Measurements from ENCODE around the gene MRPL53.
A peak's percentile ranks its signal among the peaks of the same experiment; 100 is the strongest.
"Not testable (repeated sequence)": the region's sequence is repeated elsewhere in the genome, so short reads cannot be mapped to it uniquely, and the experiment has no call there.

MRPL53 gene

DNA sequence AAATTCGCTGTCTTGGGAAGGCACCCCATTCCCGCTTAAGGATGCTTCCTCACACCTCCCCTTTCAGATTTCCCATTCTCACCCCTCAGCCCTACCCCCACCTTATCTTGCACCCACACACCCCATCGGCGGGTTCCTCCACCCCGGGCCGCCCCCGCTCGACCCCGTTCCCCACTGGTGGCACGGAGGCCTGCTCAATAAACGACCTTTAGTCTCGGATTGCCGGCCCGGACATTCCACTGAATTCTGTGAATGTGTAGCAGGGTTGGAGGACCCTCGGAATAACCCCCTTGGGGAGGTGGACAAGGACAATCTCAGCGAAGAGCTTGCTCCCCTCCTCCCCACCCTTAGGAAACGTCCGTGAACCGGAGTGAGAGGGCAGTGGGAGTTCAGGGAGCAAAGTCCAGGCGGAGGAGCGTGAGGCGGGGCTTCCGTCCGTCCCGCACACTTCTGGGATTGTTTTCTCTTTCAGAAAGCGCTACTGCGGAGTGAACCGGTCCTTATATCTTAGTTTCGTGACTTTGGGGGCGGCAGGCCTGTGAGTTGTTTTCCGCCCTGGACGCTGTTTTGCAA is 29.8 kb upstream of the MRPL53 start:
- DNase-seq = no peak

DNA sequence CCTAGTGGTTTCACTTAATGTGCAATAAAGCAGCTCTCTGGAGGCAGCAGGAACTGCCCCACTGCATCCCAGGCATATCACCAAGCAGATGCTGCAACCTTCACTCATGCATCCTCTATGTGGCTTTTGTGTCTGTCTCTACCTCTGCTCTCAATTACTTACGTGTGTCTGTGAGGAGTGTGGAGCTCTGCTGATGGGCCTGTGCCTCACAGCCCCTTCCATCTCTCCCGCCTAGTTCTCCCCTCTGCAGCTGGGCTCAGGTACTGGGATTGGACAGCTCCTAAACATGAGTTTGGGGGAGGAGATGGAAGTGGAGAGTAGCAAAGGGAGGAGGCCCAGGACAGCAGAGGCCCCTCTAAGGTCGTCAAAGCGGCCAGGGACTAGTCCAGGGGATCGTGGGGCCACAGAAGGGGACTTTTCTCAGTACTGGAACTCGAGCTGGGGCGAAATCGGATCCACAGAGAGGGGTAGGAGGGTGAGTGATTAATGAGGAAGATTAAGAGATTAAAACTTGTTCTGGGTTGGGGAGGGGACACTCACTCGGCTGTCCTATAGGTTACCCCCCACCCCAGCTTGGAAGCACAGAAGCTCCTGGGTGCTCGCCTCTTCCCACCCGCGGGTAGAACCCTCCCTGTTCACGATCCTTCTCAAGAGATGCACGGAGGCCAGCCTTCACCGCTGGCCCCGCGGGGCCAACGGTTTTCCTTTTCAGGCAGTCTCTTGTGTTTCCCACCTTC is 29.0 kb upstream of the MRPL53 start:
- no peak for DNase-seq

DNA sequence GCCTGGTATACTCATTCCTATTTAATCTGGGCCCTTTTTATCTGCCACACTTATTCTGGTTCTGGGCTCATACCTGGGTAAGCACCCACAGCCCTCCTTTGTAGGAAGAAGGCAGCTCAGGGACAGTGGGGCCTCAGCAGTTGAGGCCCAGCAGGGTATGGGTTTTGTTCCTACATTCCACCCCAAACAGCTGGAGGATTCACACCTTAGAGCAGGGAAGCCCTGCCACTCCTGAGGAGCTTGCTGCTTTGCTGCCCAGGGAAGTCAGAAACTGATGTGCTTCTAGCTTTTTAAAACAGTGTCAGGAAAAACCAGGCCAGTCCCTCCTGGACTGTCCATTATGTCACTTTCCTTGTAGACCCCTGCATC is 28.1 kb upstream of the MRPL53 start:
- DNase-seq = no peak

DNA sequence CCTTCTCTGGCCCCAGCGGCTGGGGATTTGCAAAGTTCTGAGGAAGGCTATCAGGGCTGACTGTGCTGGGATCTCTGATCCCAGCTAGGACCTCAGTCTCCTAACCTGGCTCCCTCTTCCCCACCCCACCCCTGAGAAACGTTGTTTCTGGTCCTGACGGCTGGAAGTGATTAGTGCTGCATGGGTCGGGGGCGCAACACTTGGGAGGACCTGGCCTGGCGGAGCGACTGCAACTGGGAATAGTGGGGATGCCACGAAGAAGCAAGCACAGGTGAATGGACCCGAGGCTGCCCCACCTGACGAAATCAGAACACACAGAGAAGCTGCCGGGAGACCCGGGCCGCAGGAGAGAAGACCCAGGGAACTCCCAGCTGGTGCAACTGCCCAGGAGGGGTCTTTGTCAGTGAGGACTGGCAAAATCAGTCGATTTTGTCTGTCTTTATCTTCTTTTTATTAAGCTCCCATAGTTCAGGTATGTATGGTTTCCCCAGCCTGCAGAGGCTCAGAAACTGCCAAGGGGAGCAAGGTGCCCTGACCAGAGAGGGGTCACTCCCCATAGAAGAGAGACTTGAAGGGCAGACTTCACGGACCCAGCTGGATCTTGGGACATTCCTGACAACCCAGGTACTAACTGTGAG is 27.6 kb upstream of the MRPL53 start:
- no peak for DNase-seq

DNA sequence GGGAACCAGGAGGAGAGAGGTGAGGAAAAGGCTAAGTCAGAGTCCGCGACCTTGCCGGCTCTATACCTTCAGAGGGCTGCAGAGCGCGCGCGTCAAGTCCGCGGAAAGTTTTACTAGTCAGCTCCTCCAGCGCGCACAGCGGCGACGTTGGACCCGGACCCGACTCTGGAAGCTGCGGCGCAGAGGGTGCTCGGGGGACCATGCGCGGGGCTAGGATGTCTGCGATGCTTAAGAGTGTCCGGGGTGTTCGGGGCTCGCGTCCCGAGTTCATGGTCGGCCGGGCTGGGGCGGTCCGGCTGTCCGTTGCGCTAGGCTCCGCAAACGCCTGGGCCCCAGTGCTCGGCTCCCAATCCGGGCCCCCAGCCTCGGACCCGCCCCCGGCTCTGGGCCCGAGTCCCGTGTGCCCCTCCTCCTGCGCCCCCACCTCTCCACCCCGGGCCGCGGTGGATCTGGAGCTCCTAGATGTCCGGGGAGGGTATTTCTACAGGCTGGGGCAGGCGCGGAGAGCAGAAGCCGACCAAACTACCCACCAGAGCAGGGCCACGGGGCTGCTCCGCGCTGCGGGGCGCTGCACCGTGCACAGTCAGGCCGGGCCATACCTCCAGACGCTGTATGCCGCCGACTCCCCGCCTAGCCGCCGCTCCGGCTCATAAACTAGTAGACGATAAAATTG is 26.9 kb upstream of the MRPL53 start, which contains the start of gene LBX2:
Gene LBX2 (minus strand): TSS at position 337 of the 673 bp plus-strand sequence. CDS start 66 bp downstream, at position 271.
- DNase-seq = no peak

DNA sequence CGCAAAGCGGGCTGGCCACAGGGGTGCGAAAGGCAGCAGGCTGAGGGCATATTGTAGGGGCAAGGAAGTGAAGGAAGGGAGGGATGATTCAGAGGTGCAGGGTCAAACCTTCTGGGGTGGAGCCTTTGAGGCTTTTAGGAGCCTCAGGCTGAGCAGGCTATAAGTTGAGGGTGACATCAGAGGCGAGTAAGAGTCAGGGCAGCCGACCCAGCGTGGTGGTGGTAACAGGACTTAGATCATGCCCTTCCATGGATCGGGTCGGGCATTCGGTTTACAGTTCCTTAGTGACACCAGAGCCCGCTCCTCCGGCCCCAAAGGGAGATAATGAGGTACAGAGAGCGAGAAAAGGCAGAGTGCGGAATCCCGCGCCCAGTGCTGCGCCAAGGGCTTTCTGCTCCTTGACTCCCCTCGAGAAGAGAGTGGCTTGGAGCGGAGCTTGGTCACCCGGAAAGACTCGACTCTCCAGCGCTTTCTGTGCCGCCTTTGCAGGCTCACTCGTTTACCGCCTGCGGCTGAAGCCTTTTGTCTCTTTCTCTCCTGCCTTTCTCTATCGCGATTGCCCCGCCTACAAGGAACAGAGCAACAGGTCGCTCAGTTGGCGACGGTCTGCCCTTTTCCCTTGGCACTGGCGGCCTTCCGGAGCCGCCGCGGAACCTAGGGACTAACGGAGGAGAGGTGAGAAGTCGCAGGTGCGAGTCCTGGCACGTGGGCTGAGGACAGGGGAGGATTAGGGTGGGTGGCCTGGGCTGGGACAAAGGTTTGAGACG is 26.2 kb upstream of the MRPL53 start:
- DNase-seq = no peak

DNA sequence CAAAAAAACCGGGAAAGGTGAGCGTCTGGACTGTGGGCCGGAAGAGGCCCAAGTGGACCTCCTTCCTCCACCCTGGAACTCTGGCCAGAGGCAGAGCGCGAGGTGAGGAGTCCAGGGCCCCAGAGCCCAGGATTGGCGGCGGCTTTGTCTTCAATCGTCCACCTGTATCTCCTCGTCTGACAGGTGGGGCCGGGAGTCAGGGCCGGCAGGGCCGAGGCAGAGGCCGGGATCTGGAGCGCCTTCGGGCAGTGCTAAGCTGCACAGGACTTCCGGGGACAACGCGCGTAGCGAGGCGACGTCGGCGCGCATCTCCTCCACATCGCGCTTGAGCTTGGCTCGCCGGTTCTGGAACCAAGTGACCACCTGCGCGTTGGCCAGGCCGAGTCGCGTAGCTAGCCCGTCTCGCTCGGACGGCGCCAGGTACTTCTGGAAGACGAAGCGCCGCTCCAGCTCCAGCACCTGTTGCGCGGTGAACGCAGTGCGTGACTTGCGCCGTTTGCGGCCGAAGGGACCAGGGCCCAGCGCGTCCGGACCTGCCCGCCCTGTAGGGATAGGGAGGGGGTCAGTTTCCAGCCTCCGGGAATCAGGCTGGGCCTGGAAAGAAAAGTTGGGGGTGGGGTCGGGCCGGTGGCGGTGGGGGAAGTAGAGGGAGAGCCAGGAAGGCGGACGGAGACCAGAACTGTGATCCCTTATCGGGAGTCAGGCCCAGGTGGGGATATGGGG is 25.5 kb upstream of the MRPL53 start:
- no peak for DNase-seq

DNA sequence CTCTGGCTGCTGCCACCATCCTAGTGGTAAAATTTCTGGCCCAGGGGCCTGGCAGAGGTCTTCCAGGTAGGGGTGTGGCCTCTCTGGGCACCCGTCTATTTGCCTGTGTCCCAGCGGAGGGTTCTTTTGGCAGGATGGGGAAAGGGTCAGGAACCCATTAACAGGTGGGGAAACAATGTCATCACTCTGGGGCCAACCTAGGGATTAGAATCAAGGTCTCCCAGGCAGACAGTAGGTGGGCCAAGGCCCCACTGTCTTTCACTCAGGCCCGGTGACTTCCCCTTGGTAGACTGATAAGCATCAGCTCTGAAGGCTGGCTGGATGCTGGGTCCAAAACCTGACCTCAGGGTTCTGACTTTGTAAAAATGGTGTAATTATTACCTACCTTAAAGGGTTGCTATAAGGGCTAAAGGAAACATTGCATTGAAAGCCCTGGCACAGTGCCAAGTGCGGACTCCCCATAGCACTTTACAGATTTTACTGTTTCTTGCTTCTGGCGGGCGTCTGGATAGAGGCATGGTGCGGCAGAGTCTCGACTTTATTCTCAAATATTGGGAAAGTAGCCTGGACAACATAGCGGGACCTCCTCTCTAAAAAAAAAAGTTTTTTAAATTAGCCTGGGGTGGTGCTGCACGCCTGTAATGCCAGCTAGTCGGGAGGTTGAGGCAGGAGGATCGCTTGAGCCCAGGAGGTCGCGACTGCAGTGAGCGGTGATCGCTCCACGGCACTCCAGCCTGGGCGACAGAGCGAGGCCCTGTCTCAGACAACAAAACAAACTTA is 24.7 kb upstream of the MRPL53 start:
- no peak for DNase-seq

DNA sequence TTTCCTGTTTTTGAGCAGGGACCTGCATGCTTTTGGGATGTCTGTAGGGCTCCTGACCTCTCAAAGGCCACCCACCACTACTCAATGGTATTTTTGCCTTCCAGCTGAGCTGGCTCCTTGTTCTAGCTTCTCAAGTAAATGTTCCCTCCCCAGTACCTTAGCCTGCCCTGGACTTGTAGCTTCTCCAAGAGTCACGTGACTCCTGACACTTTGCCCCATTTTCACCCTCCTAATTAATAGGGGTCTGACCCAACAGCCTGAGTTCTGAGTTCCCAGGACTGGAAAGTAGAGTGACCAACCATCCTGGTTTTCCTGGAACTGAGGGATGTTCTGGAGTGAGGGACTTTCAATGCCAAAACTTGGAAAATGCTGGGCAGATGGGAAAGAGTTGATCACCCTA is 23.0 kb upstream of the MRPL53 start:
- no peak for DNase-seq

DNA sequence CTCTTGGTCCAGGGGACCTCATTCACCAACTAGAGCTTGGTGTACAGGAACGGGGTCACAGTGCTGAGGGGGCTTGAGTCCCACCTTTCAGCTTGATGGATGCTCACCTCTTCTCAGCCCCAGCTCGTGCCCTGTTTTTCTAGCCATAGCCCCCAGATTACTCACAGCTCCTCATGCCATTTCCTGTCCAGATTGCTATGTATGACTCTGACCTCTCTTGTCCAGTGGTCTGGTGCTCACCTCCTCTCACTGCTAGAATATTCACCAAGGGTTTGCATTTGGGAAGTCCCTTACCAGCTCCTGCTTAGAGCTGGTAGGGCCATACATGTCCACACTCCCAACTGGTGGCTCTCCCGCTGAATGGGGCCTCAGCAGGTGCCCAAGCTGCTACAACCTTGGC is 21.1 kb upstream of the MRPL53 start:
- DNase-seq = no peak

DNA sequence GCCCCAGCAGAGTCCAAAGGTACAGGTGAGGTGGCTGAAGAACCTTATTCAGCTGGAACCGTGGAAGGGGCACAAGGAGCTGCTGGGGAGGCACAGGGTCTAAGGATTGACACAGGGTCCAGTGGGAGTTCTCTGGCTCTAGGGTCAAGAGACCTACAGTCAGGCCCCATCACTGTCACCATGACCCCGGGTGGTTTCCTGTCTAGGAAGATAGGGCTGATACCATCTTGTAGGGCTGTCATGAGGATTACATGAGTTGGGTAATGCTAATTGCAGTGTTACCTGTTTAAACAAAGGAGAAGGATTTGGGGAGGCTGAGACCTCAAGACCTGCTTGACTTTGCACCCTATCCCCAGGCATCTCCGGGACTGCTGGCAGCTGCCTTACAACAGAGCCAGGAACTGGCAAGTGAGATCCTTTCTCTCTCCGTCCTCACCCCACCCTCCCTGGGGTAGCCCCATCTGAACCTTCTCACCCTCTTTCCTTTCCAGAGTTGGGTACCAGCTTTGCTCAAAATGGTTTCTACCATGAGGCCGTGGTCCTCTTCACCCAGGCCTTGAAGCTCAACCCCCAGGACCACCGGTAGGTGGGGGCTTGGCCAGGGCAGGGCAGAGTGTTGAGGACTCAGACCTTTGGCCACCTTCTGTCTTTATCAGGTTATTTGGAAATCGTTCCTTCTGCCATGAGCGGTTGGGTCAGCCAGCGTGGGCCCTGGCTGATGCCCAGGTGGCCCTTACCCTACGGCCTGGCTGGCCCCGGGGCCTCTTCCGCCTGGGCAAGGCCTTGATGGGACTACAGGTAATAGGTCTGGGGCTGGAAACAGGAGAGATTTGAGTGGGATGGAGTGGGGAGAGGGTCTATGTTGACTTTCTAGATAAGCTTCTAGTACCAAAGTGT is 19.4 kb upstream of the MRPL53 start:
- no peak for DNase-seq

DNA sequence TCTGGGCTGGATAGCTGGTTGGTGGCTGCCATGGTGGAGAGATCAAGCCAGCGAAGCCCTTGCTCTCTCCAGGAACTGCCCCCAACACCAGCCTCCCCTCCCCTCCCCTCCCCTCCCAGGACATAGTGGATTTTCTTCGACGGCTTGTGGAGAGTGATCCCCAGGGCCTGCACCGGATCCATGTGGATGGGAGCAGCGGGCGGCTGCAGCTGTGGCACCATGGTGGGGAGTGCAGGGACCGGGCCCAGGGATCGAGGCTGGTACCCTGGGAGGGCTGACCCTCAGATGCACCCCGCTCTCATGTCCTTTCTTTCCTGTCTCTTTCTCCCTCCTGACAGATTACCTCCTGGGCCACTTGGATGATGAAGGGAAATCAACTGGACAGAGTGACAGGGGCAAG is 17.4 kb upstream of the MRPL53 start:
- DNase-seq = no peak

DNA sequence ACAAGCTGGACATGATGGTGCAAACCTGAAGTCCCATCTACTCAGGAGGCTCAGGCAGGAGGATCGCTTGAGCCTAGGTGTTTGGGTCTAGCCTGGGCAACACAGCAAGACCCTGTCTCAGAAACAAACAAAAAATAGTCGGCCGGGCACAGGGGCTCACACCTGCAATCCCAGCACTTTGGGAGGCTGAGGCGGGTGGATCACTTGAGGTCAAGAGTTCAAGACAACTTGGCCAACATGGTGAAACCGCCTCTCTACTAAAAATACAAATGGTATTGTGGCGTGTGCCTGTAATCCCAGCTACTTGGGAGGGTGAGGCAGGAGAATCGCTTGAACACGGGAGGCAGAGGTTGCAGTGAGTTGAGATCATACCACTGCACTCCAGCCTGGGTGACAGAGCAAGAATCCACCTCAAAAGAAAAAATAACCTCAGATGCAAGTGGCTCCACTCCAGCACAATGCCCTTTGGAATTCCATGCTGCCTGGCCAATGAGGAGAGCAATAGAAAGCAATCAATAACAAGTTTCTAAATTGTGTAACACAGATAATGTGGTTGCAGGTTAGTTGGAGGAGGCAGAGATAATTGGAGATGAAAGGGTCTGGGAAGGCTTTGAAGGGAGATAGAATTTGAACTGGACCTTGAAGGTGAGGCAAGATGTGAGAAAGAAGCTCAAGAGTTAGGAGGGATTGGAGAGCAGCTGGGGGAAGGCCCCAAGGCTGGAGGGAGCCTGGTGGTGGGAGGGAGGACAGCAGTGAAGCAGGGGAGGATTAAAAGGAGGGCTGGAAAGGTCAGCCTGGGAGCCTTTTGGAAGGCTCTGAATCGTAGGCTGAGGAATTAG is 16.4 kb upstream of the MRPL53 start:
- no peak for DNase-seq

DNA sequence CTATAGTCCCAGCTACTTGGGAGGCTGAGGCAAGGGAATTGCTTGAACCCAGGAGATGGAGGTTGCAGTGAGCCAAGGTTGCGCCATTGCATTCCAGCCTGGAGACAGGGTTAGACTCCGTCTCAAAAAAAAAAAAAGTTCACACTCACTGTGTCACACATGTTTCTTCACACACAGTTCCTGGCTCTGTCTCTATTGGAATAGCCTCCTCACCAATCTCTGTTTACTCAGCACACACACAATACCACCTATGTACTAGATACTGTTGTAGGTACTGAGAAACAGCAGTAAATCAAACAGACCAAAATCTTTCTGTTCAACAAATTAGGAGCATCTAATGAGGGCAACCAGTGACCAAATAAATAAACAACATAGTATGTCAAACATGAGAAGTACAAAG is 13.7 kb upstream of the MRPL53 start:
- DNase-seq = no peak

DNA sequence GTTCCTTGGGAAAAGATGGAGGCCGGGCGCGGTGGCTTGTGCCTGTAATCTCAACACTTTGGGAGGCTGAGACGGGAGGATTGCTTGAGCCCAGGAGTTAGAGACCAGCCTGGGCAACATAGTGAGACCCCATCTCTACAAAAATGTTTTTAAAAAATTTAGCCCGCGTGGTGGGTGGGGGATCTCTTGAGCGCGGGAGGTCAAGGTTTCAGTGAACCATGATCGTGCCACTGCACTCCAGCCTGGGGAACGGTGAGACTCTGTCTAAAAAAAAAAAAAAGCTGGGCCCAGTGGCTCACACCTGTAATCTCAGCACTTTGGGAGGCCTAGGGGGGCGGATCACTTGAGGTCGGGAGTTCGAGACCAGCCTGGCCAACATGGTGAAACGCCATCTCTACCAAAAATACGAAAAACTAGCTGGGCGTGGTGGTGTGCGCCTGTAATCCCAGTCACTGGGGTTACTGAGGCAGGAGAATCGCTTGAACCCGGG is 11.2 kb upstream of the MRPL53 start:
- not testable (repeated sequence) for DNase-seq

DNA sequence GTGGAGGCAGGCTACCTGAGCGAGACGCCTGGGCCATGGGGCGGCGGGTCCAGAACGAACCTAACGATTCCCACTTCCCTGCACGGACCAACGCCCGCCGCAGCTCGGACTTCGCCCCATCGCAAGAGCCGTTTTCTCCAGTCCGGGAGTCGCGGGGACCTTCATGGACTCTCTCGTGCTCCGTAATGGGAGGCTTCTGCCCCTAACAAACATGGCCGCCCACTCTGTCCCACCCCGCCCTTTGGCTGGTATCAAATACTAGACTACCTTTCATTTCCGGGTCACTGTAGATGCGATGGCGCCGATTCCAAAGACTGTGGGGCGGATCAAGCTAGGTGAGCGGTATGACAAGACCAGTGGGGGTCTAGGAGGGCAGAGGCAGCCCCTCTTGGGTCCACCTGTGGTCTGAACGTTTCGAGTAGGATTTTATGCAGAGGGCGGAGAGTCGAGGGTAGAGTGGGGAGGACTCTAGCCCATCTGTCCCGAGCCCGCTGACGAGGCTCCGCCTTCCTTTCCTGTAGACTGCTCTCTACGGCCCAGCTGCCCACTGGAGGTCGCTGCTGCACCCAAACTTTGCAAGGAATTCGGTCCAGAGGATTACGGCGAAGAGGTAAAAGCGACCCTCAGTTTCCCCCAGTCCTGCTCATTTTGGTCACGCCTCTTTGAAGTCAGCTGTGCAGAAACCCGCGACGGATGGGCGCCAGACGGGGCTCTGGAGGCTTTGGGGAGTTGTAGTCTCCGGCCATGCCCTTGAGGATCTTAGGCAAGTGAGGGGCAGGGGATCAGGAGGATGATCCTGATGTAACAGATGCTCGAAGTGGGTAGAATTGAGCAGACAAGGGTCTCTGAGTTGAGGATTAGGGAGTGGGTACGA is 10.6 kb upstream of the MRPL53 start, which contains the start of the genes CCDC142 and TTC31:
Gene CCDC142 (minus strand): TSS at position 198 of the 874 bp plus-strand sequence. CDS start 161 bp downstream, at position 37.
Gene TTC31 (plus strand): TSS at position 281 of the 874 bp plus-strand sequence. CDS start 15 bp downstream, at position 296.
- DNase-seq = peak; percentile 85

DNA sequence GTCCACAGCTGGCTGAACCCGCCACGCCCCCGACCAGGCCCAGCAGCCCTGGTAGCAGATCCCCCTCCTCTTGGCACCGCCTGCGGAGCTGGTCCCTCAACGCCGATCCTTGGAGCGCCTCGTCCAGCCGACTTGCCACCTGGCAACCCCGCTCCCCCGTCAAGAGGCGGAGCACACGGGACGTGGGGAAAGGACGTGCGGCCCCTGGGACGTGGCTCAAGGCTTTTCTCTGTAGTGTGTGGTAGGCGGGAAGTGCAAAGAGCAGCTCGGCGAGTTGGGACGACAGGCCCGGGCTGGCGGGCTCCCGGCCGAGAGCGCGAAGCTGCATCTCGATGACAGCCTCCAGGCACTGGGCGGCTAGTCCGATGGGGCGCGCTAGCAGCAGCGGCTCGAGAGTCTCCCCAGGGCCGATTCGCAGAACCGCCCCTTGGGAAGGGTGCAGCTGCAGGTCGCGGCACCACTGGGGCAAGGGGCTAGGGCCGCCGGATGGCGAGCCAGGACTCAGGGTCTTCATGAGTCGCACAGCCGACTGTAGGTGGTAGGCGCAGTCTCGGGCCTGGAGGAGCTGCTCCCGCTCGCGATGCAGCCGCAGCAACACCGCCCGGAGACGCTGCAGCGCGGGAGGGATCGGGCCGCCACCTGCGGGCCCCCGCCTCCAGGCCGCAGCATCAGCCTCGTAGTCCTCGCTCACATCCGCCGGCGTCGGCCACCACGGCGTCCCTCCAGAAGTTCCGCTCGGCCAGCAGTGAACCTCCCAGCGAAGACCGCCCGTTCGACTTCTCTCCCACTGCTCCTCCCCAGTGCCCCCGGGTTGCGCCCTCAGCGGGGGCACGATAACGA is 9.7 kb upstream of the MRPL53 start:
- DNase-seq = no peak

Measured in T-helper 9 cell (primary cell).